KG1 (cell line): Measurements from ENCODE around the gene PIK3CB.
"Not testable (repeated sequence)": the region's sequence is repeated elsewhere in the genome, so short reads cannot be mapped to it uniquely, and the experiment has no call there.

Experiments
- DNase-seq: peaks from one replicate; lab custom pipeline; 2025; lab: John Stamatoyannopoulos, UW

Gene PIK3CB

DNA sequence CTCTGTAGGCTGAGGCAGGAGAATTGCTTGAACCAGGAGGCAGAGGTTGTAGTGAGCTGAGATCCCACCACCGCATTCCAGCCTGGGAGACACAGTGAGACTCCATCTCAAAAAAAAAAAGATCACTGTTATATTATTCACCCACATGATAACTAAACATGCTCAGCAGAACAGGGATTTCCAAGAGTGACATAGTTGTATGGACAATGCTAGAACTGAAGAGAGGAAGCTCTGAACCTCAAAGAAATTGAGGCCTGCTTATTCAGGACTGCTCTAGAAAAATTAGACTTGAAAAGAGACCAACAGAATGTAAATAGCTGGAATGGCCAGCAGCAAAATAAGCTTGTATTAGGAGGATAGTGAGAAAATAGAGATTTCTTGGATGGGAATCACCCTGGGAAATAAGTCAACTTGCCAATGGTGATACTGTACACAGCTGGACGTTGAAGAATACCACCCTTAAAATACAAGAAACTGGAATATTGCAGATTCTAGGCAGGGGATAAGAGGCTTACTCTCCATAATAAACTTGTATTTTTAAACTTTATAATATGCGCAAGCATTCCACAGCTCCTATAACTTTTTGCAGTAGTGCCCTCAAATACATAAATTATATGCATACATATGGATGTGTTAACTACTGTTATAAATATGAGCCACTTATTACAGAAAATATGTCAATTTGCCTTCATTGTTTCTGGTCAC is 28.2 kb downstream of the PIK3CB start:
- DNase-seq: no peak

DNA sequence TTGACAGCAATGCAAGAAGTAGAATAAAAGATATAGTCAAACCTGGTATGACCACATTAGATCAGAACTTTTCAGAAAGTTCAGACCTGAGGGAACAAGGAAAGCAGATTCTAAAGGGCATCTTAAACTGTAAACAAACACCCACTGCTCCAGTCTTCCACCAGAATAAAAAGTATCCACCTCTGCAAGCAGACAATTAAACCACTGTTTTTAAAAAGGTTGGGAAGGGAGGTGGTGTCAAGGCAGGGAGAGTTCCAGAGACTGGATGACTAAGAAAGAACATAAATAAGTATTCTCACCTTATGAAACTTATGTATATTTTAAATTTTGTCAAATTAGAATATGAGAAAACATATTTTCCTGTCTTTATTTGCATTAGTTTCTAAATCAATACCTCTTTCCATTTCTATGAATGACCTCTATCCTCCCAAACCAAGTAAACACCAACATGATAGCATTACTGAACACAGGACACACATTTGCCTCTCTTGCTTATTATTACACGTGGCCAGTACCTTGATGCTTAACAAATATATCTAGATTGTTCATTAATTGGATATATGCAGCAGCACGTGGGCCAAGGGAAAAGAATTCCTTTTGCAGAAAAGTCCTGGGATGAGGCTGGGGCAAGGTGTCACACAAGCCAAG is 31.6 kb downstream of the PIK3CB start:
- DNase-seq: no peak

DNA sequence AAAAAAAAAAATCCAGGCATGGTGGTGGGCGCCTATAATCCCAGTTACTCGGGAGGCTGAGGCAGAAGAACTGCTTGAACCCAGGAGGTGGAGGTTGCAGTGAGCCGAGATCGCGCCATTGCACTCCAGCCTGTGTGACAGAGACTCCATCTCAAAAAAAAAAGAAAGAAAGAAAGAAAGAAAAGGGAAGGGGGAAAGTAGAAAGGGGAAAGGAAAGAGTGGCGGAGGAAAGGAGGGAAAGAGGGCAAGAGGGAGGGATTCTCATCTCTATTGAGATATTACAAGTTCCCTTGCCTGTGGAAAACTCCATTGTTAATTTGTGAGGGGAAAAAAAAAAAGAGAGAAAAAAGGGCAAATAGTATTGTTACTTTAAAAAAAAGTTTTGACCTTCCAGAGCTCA is 32.5 kb downstream of the PIK3CB start:
- not testable (repeated sequence) for DNase-seq

DNA sequence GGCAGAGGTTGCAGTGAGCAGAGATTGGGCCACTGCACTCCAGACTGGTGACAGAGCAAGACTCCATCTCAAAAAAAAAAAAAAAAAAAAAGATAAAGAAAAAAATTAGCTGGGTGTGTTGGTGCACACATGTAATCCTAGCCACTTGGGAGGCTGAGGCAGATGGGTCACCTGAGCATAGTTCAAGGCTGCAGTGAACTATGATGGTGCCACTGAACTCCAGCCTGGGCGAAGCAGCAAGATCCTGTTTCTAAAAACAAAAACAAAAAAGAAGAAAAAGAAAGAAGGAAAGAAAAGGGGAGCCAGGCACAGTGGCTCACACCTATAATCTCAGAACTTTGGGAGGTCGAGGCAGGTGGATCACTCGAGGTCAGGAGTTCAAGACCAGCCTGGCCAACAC is 32.9 kb downstream of the PIK3CB start:
- no peak for DNase-seq

DNA sequence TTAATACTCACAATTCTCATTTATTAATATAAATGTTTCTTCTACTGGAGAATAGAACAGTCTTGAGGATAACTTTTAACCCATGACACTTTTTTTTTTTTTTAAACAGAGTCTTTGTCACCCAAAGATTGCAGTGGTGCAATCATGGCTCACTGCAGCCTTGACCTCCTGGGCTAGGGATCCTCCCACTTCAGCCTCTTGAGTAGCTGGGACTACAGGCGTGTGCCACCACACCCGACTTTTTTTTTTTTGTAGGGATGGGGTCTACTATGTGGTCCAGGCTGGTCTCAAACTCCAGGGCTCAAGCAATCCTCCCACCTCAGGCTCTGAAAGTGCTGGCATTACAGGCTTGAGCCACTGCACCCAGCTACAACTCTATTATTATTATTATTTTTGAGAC is 34.5 kb downstream of the PIK3CB start:
- no peak for DNase-seq

DNA sequence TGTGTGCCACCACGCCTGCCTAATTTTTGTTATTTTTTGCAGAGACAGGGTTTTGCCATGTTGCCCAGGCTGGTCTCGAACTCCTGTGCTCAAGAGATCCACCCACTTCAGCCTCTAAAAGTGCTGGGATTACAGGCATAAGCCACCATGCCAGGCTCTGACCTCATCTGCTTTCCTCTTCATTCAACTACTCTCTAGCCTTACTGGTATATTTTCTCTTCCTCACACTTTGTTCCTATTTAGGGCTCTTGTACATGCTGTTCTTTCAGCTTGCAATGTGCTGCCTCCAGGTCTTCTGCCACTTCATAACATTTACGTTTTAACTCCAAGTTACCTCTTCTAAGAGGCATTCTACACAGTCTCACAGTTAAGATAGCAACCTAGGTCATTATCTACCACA is 34.9 kb downstream of the PIK3CB start:
- DNase-seq: no peak

DNA sequence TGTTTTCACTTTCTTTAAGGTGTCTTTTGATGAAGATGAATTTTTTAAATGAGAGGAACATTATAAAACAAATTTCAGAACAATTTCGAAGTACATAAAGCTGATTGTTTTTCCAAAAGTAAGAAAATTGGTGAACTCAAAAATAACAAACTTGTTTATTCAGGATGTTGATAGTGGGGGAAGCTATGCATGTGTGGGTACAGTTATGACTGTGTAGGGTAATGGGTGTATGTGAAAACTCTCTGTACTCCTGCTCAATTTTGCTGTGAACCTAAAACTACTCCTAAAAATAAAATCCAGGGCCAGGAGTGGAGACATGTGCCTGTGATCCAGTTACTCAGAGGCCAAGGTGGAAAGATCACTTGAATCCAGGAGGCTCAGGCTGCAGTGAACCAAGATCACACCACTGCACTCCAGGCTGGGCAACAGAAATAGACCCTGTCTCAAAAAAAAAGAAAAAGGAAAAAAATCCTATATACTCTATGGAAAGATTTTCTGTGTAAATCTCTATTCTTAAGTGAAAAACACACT is 37.2 kb downstream of the PIK3CB start:
- no peak for DNase-seq

DNA sequence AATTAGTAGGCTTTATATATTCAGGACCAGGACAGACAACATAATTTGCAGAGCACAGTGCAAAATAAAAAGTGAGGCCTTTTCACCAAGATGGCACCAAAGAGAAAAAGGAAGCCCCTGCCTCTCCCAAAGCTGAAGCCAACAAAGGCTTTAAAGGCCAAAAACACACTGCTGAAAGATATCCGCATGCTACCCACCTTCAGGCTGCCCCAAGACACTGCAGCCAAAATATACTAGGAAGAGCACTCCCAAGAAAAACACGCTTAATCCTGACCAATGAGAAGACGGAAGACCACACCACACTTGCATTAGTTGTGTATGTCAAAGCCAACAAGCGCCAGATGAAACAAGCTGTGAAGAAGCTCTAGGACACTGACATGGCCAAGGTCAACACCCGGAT is 38.0 kb downstream of the PIK3CB start:
- DNase-seq: no peak

DNA sequence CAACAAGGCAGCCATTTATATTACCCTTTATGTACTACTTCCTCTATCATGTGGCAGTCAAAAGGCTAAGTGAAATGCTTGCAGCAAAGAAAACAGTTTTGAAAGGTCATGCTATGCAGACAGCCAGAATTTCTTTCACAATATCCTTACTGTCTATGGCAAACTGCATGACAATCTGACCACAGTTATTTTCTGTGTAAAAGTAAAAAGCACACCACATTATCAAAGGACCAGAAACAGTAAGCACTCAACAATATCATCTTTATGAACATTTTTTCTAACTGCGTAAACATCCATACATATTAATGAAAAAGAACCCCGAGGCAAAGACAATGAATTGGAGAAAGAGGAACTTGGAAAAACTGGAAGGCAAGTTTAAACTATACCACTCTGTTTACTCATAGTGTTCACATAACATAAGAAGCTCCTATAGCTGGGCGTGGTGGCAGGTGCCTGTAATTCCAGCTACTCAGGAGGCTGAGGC is 47.9 kb downstream of the PIK3CB start:
- DNase-seq: peak; percentile 47

DNA sequence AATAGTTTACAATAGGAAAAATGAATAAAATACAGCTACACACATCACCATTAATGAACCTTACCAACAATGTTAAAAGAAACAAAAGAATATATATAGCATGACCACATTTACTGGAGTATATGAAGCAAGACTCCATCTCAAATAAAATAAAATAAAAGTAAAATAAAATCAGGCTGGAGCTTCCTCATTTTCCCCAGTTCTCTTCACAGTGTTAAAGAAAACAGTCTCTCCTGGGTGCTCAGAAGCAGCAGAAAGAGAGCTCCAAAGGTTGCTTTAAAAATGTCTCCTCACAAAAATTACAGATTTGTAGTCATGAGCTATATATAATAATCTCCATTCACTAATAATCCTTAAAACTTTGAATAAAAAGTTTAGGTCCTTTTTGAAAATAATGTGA is 48.8 kb downstream of the PIK3CB start:
- no peak for DNase-seq

DNA sequence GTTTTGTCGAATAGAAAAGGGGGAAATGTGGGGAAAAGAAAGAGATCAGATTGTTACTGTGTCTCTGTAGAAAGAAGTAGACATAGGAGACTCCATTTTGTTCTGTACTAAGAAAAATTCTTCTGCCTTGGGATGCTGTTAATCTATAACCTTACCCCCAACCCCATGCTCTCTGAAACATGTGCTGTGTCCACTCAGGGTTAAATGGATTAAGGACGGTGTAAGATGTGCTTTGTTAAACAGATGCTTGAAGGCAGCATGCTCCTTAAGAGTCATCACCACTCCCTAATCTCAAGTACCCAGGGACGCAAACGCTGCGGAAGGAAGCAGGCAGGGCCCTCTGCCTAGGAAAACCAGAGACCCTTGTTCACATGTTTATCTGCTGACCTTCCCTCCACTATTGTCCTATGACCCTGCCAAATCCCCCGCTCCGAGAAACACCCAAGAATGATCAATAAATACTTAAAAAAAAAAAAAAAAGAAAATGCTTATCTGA is 49.3 kb downstream of the PIK3CB start:
- not testable (repeated sequence) for DNase-seq

DNA sequence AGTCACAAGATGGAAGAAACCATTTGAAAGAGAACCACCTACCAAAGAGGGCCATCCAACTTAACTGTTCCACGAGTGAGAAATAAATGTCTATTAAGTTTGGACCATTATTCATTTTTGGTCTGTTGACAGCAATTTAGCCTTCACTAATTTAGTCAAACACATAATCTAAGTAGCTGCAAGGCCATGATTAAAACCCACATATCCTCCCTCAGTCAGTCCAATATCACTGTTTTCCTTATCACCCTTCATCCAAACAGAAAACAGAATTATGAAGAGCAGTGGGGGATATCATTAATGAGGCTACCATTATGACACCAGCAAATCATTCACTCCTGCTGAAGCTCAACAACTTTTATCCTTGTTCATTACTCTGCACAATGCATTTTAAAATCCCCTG is 52.0 kb downstream of the PIK3CB start:
- no peak for DNase-seq

DNA sequence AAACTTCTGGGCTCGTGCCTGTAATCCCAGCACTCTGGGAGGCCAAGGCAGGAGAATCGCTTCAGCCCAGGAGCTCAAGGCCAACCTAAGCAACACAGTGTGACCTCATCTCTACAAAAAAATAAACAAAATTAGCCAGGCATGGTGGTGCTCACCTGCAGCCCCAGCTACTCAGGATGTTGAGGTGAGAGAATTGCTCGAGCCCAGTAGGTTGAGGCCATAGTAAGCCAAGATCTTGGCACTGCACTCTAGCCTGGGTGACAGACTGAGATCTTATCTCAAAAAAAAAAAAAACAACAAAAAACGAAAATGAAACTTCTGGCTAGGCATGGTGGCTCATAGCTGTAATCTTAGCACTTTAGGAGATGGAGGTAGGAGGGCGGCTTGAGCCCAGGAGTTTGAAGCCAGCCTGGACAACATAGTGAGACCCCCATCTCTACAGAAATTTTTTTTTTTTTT is 53.7 kb downstream of the PIK3CB start:
- peak; percentile 5 for DNase-seq

DNA sequence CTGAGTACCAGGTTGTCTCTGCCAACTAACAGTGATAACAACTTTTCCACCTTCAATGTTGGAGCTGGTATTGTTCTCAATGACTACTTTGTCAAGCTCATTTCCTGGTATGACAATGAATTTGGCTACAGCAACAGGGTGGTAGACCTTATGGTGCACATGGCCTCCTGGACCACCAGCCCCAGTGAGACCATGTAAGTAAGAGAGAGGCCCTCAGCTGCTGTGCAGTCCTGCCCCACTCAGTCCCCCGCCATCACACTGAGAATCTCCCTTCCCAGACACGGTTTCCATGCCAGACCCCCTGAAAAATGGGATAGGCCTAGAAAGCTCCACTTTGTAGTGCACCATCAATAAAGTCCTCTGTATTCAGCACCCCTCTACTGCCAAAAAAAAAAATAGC is 56.1 kb downstream of the PIK3CB start:
- DNase-seq: no peak

DNA sequence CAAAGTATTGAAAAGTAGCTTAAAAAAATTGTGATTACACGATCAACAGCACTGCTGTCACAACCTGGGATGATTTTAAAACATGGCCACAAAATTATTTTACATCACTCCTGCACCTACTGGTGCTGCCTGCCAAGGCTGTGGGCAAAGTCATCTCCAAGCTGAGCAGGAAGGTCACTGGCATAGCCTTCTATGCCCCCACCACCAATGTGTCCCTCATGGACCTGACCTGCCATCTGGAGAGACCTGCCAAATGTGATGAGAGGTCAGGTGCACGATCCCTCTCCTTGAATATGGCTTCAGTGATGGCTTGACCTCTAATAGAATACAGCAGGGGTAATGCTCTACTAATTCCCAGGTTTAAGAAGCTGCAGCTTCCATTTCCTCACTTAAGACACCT is 57.8 kb downstream of the PIK3CB start:
- DNase-seq: no peak

DNA sequence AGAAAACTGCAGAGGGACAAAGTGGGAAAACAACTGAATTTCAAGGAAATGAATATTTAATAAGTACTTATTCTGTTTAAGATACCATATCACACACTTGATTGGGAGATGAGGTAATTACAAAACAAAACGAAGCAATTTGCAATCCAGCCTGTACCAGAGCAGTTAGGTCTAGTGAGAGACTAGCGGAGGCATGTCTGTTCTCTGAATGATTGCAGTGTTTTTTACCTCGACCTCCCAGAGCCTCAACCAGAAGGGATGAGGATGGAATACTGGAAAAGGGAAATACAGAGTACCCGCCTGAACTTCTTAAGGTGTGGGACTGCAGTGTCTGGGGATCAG is 59.5 kb downstream of the PIK3CB start:
- DNase-seq: no peak

DNA sequence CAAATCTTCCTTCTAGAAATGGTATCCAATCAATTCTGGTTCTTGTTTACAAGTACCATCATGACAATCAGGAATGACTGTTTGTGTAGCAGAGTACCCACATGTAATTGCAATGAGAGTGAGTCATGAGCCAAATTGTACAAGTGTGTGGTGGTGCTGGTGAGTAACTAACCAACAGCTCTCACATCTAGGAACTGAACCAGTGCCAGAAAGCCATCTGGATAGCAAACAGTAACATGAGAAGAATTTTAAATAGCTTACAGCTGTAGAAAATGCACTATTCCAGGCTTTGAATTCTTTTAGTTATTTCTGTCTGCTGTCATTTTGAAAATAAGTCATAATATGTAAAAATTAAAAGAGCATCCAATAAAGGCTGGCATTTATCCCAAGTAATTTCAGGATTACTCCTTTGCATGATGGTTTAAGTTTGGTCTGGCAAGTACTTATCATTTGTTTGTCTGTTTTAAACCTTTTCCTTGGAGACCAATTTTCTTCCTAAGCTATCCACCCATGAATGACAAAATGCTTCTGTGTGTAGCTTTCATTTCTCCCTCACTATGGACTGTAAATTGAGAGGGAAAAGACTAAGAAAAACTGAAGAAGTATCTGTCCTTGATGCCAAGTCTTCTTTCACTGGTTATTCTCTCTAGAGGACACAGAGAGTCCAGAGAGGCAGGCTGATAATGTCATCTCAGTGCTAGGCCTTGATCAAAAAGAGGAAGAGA is 60.0 kb downstream of the PIK3CB start:
- peak; percentile 18 for DNase-seq

DNA sequence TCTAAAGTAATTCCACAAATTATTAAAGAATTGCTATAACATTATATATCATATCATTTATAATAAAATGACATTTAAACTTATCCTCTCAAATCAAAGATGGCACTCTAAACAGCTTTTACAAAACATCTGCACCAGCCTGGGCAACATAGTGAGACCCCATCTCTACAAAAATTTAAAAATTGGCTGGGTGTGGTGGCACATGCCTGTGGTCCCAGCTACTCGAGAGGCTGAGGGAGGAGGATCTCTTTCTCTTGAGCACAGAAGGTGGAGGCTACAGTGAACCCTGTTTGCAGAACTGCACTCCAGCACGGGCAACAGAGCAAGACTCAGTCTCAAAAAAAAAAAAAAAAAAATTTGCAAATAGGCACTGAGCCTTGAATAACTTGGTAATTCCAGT is 63.1 kb downstream of the PIK3CB start:
- no peak for DNase-seq

DNA sequence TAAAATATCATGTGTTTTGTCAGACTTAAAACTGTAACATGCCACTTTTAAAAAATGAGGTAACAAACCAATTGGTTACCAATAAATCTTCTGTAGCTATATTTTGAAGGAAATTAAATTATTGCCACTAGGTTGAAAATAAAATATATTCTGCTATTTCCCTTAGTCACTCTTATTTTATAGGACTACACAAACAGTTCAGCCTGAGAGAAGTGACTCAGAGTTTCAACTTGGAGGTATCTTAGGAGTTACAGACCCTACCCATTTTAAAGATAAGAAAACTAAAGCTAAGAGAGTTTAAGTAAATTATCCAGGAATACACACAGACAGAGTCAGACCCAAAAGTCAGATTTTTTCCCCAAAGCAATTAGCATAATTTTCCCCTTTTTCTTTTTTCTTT is 65.1 kb downstream of the PIK3CB start:
- DNase-seq: no peak

DNA sequence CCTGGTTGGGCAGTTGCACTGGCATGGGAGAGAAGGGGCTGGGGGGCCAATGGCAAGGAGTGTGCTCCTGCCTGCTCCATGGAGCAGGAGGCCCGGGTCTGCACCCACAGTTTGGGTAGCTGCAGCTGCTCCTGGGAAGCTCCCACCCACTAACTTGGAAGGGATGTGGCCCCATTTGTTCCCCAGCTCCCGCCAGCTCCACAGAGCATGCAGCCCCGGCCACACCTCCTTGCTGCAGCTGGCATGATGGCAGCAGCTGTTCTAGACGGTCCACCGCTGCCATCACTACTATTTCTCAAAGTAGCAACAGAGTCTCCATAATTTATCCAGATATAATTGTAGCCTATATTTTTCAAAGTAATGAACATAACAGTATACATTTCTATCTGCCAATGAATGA is 65.8 kb downstream of the PIK3CB start:
- no peak for DNase-seq

DNA sequence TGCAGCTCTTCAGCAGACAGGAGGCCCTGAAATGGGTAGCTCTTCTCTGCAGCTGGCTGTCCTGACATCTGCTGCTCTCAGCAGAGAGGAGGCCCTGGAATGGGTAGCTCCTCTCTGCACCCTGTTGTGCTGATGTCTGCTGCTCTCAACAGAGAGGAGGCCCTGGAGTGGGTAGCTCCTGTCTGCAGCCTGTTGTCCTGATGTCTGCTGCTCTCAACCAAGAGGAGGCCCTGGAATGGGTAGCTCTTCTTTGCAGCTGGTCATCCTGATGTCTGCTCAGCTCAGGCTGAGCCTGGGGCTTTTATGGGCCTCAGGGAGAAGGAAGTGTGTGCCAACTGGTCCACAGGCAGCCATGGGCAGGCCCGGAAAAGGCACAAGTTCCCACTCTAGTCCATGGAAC is 66.6 kb downstream of the PIK3CB start:
- no peak for DNase-seq

DNA sequence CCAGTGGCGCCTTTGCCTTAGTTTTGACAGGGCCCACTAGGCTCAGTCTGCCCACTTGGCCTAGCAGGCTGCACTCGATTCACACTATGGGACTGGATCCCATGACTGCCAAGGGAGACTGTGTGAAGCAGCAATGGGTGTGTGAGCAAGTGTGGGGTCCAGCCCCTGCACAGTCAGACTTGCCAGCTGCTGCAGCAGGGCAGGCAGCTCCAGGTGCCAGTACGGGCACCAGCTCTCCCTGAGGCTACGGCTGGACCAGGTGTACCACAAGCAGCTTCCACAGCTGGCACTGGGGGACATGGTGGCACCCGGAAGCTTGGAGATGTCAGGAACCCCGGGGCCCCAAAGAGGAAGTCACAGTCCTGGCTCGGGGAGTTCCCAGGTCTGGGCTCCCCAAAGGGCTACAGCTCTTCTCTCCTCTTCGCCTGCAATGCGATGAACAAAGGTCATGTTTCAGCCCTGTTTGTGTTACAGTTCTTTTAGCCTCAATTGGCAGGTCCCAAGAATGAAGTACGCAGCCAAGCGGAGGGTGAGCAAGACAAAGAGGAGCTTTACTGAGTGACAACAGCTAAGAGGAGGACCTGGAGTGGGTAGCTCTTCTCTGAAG is 67.1 kb downstream of the PIK3CB start:
- DNase-seq: no peak
